GM21526 (cell line): ENCODE results near the gene SYNE2.
A peak's percentile ranks its signal among the peaks of the same experiment; 100 is the strongest.

ENCODE experiments used
- ATAC-seq: cut with Tn5 transposase; IDR thresholded peaks from one replicate; pipeline ENCODE4 v1.9.1; 2021; ENCODE audit warnings: moderate library complexity; ENCODE audit not compliant: unreplicated experiment, low FRiP score

The SYNE2 gene

GRCh38 chr14:64232944-64233343 lies 380.1 kb downstream of the SYNE2 start:
- no peak for ATAC-seq

GRCh38 chr14:64233531-64234190 lies 380.9 kb downstream of the SYNE2 start:
- ATAC-seq: no peak

- ATAC-seq: peak; percentile 6
These were observed 382.3 kb downstream of the SYNE2 start for GRCh38 chr14:64234877-64235651.

- peak; percentile 62 for ATAC-seq
These were observed 383.1 kb downstream of the SYNE2 start for GRCh38 chr14:64235652-64236640.

GRCh38 chr14:64238049-64238448 lies 385.2 kb downstream of the SYNE2 start:
- no peak for ATAC-seq

GRCh38 chr14:64238631-64239030 lies 385.8 kb downstream of the SYNE2 start:
- ATAC-seq: no peak

- no peak for ATAC-seq
These were observed 391.5 kb downstream of the SYNE2 start for GRCh38 chr14:64244279-64244678.

- ATAC-seq: no peak
These were observed 392.7 kb downstream of the SYNE2 start for GRCh38 chr14:64245491-64245890.

GRCh38 chr14:64246688-64247087 lies 393.9 kb downstream of the SYNE2 start:
- ATAC-seq: no peak

- ATAC-seq: no peak
These were observed 394.4 kb downstream of the SYNE2 start for GRCh38 chr14:64247195-64247594.

GRCh38 chr14:64248689-64249088 lies 395.9 kb downstream of the SYNE2 start:
- ATAC-seq: no peak

- ATAC-seq: no peak
These were observed 396.6 kb downstream of the SYNE2 start for GRCh38 chr14:64249363-64249762.

- ATAC-seq: no peak
These were observed 400.9 kb downstream of the SYNE2 start for GRCh38 chr14:64253672-64254071.

GRCh38 chr14:64255756-64256155 lies 403.0 kb downstream of the SYNE2 start:
- no peak for ATAC-seq

- ATAC-seq: no peak
These were observed 407.6 kb downstream of the SYNE2 start for GRCh38 chr14:64260418-64260817.

- no peak for ATAC-seq
These were observed 412.4 kb downstream of the SYNE2 start for GRCh38 chr14:64265222-64265621.

GRCh38 chr14:64266239-64266638 lies 413.4 kb downstream of the SYNE2 start:
- ATAC-seq: no peak

- ATAC-seq: no peak
These were observed 419.2 kb downstream of the SYNE2 start for GRCh38 chr14:64272019-64272418.
